GM18508 (cell line): Measurements from ENCODE around the gene FGFRL1.

Experiments used
- ATAC-seq: cut with Tn5 transposase; IDR thresholded peaks from one replicate; pipeline ENCODE4 v1.9.1; 2021; ENCODE audit warnings: moderate number of reproducible peaks; ENCODE audit not compliant: insufficient read depth, unreplicated experiment

FGFRL1 gene

DNA sequence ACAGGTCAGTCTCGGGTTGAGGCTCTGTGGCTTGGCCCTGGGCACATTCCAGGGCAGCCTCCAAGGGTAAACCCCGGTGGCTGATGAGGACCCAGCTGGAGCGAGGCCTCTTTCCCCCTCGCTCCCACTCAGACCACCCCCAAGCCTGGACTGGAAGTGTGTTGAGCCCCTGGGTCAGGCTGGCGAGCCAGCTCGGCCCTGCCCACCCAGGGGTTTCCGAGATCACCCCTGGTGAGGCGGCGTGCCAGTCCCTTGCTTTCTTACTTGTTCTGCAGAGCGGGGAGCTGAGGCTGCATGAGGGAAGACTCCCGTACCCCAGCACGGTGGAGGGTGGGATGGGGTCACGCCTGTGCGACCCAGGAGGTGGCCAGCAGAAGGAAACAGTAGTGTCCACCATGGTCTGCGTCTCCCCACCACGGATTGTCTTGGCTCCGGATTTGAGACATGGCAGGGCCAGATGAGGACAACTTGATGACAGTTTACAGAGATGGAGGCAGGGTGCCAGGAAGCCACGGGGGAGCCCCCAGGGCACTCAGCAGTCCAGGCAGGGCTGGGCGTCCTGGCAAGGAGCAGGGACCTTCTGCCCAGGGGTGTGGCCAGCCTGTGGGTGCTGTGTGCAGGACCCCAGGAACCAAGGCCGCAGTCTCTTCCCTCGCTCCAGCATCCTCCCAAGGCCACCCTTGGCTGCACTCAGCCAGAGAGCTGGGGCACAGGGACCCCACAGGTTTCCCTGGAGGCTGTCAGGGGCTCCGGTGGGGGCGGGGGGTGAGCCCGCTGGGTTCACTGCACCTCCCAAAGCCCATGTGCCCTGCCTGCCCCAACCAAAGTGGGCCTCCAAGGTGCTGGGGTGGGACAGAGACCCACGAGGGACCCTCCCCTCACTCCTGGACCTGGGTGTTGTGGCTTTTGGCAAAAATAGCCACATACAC lies 6.6 kb upstream of the FGFRL1 start:
- no peak for ATAC-seq

DNA sequence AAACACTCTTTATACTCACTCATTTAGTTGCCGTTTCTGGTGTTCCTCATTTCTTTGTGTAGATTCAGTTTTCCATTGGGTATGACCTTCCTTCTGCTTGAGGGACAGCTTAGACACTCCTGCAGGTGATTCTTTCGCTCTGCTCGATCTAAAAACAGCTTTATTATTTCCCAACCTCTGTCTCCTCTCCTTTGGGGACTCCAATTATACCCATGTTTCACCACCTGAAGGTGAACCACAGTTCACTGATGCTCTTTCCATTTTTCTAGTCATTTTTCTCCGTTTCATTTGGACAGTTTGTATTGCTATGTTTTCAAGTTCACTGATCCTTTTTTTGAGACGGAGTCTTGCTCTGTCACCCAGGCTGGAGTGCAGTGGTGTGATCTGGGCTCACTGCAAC lies 4.6 kb upstream of the FGFRL1 start:
- no peak for ATAC-seq

- ATAC-seq = no peak
Observed at GRCh38 chr4:1008840-1009541, 2.4 kb upstream of the FGFRL1 start.

DNA sequence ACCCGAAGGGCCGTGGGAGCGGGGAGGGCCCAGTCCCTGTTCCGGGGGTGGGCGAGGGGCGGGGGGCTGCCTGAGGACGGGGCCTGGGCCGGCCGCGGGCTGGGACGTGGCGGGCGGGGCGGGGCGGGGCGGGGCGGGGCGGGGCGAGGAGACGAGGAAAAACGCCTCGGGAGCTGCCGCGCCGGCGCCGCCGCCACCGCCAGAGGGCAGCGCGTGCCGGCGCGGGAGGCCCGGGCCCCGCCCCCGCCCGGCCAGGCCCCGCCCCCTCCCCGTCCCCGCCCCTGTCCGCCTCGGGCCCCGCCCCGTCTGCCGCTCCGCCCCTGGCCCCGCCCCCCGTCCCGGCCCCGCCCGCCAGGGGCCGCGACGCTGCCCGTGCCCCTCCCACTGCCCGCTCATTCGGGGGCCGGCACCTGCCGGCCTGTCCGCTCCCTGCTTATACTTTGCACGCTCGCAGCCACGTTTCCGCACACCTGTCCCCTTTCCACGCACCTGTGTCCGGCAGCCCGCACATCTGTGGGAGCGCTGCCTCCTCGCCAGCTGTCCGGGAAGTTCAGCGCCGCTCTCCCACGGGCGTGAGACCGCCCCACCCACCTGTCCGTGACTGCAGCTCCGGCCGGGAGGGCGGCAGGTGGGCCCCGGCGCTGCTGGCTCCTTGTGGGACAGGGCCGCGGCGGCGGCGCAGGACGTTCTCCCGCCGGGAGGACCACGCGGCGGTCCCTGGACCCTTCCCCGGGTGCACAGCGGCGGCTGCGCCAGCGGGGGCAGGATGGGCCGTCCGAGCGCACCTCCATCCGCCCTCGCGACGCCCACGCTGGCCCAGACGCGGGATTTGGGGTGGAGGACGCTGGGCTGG lies 1.7 kb upstream of the FGFRL1 start:
- no peak for ATAC-seq

DNA sequence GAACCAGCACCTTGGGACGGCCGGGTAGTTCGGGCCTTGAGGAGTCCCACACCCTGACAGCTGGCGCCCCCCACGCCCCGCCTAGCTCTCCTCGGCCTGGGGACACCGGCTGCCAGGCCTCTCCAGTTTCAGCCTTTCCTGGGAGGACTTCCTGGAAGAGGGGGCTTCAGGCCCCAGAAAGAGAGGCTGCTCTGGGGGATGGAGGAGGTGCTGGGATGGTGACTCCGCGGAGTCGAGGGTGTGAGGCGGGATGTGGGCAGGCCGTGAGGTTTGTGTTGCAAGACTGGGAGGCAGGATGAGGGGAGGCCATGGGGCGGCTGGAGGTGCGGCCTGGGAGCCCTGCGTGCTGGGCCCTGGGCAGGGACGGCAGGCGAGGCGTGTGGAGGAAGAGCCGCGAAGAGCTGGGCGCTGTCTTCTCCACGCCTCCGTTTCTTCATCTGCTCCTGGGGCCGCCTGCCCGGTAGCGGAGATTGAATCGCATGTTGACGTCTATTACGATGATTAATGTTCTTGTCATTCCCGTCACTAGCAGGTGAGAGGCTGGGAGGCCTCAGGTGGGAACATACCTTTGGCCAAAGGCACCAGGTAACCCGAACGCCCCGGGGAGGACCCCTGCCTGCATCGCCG lies 918 bp upstream of the FGFRL1 start:
- ATAC-seq = no peak

DNA sequence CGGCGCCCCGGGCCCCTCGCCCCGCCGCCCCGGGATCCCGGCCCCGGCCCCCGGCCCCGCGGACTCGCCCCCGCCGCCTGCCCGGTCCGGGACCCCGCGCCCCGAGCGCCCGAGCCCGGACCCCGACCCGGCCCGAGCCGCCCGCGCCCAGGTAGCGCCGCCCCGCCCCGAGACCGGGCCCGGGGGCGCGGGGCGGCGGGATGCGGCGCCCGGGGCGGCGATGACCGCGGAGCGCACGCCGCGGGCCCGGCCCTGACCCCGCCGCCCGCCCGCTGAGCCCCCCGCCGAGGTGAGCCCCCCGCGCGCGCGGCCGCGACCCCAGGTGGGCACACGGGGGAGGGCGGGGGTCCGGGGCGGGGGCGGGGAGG lies 224 bp downstream of the FGFRL1 start:
- ATAC-seq = no peak

DNA sequence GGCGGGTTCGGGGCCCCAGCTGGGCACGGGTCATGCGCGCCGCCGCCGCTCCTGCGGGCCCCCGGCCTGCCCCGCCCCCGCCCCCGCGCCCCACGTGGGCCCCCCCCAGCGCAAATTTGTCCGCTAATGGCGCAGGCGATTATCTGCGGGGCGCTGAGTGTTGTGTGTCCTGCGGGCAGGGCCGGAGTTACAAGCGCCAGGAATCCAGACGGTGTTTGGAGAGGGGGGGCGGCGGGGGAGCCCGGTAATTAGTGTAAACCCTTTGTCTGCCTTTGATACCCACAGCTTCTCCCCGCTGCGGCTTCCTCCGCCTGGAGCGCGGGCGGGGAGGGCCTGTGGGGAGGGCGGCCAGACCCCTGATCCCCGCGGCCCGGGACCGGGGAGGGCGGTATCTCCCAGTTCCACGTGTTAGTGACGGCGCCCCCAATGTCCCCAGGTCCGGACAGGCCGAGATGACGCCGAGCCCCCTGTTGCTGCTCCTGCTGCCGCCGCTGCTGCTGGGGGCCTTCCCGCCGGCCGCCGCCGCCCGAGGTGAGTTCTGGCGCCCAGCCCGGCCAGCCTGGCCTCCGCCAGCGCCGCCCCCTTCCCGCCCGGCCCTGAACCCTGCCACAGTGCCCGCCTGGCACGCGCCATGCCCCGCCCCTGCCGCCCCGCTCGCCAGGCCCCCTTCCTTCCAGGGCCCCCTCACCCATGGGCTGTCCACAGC lies 761 bp downstream of the FGFRL1 start:
- no peak for ATAC-seq

DNA sequence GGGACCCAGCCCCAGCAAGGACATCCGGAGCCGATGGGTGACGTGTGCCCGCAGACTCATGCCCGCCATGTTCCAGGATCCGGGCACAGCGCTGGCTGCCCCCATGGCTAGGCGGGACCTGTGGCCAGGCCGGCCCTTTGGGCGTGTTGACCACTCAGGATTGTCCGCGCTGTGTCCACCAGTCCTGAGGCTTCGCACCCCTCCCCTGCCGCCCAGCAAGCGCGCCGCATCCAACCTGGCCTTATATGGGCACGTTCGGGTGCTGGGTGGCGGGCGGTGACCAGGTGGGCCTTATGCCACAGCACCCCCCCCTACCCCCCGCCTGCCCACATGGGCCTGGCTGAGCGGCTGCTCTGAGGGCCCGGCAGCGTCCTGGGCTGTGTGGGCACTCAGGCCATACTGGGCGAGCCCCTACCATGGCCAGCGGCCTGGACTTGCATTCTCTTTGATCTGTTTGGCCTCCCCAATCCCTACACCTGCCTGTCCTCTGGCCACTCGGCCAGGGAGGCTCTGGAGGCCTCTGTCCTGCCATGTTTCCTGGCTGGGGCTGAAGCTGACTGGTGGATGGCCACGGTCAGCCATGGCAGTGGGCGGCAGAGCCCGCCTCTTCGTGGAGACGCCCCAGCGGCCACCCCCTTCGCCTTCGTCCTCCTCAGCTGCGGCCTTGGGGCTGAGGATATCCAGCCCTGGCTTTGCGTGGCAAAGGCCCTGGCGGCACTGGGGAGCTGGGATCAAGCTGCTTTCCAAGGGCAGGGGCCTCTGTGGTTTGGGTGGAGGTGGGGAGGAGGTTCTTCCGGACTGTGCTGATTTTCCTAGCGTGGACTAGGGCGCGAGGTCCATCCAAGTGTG lies 2.0 kb downstream of the FGFRL1 start:
- no peak for ATAC-seq

GRCh38 chr4:1014291-1015167 lies 3.1 kb downstream of the FGFRL1 start:
- ATAC-seq = no peak

GRCh38 chr4:1015179-1015578 lies 3.8 kb downstream of the FGFRL1 start:
- ATAC-seq = no peak

- no peak for ATAC-seq
Observed at GRCh38 chr4:1015746-1016145, 4.3 kb downstream of the FGFRL1 start.

GRCh38 chr4:1017211-1017610 lies 5.8 kb downstream of the FGFRL1 start:
- no peak for ATAC-seq

DNA sequence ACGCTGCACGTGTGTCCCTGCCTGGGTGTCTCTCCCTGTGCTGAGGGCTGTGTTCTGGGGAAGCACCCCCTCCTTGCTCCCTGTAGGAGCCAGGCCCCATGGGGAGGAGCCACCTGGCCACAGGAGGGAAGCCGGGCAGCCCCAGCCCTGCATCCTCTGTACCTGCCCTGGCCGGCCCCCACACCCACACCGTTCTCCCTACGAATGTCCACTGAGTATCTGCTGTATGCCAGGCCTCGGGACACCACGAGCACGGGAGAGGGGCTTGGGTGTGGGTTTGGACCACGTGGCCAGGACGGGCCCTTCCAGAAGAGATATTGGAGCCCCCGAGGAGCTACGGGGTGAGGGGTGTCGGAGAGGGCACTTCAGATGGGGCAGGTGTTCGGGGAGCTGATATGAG lies 6.3 kb downstream of the FGFRL1 start:
- no peak for ATAC-seq

DNA sequence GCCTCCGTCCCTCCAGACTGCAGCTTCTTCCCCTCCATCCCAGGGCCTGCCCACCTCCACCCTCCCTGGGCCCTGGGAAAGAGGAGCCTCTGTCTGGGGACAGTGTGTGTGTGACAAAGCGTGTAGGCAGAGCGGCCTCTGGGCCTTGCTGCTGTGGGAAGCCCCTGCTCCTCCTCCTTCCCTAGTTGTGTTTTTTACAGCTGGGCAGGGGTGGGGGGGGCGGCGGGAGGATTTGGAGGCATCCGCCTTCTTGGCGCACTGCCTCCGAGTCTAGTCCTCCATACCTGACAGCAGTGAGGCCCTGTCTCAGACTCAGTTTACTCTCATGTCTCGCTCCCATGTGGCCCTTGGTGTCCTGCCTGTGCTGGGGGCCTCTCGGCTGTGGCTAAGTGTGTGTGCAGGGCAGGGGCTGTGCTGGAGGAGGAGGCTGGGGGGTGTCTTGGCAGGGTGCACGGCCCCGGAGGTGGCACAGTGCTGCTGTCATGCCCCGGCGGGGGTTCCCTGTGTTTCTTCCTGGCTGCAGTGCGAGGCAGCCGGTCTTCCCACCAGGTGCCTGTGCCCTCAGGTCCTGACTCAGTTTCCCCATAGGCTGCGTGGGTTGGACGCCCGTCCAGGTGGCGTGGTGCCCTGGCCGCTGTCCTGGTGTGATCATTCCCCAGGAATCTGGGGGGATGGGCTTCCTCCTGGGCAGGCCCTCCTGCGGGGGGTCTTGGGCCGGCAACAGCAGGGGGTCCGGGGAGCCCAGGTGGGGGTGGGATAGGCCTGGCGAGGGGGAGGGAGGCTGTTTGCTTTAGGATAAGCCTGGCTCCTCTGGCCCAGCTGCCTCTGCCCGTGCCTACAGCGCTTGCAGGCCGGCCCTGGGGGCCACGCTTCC lies 7.0 kb downstream of the FGFRL1 start:
- ATAC-seq = no peak

DNA sequence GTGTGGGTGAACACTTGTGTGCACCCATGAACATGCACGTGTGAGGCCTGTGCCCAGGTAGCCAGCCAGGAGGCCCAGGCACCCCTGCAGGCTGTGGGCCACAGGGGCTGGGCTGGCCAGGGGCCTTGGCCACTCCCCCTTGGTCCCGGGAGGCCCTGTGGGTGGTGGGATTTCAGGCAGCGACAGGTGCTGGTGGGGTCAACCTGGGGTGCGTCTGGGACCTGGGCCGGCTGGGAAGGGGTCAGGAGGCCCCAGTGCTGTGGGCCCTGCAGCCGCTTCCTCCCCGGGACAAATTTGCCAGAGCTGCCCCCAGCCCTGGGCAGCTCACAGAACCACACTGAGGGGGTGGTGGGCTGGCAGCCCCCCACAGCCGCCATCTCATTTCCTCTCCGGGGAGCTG lies 7.9 kb downstream of the FGFRL1 start:
- ATAC-seq = no peak

GRCh38 chr4:1019729-1020470 lies 8.5 kb downstream of the FGFRL1 start:
- ATAC-seq = no peak
